SKM-1 (cell line): ENCODE data around the gene KAT6B.

ENCODE experiments used
- DNase-seq: peaks from one replicate; lab custom pipeline; 2025; ENCODE audit not compliant: unreplicated experiment; lab: John Stamatoyannopoulos, UW

The KAT6B gene

GRCh38 chr10:74947781-74948401, 121.5 kb downstream of the KAT6B start:
- DNase-seq = no peak

GRCh38 chr10:74949034-74949832, 122.8 kb downstream of the KAT6B start:
- DNase-seq = no peak

- DNase-seq = no peak
Observed at GRCh38 chr10:74949843-74950765, 123.7 kb downstream of the KAT6B start.

GRCh38 chr10:74953214-74953613, 126.8 kb downstream of the KAT6B start:
- no peak for DNase-seq

GRCh38 chr10:74955796-74956195, 129.4 kb downstream of the KAT6B start:
- no peak for DNase-seq

GRCh38 chr10:74956555-74957111, 130.2 kb downstream of the KAT6B start:
- DNase-seq = no peak

GRCh38 chr10:74957285-74957961, 131.0 kb downstream of the KAT6B start:
- no peak for DNase-seq

- DNase-seq = no peak
Observed at GRCh38 chr10:74958316-74958715, 131.9 kb downstream of the KAT6B start.

GRCh38 chr10:74960670-74961069, 134.3 kb downstream of the KAT6B start:
- no peak for DNase-seq

GRCh38 chr10:74962517-74962916, 136.1 kb downstream of the KAT6B start:
- DNase-seq = no peak

GRCh38 chr10:74963549-74963948, 137.1 kb downstream of the KAT6B start:
- no peak for DNase-seq

- DNase-seq = no peak
Observed at GRCh38 chr10:74967911-74968666, 141.7 kb downstream of the KAT6B start.

GRCh38 chr10:74968667-74969061, 142.3 kb downstream of the KAT6B start:
- DNase-seq = no peak

- no peak for DNase-seq
Observed at GRCh38 chr10:74969093-74969492, 142.7 kb downstream of the KAT6B start.

GRCh38 chr10:74969530-74969929, 143.1 kb downstream of the KAT6B start:
- DNase-seq = no peak

GRCh38 chr10:74973741-74974392, 147.5 kb downstream of the KAT6B start:
- no peak for DNase-seq

- no peak for DNase-seq
Observed at GRCh38 chr10:74975758-74976157, 149.4 kb downstream of the KAT6B start.

GRCh38 chr10:74976565-74976964, 150.2 kb downstream of the KAT6B start:
- DNase-seq = no peak

- DNase-seq = no peak
Observed at GRCh38 chr10:74977072-74977471, 150.7 kb downstream of the KAT6B start.
